Right ventricle myocardium inferior (tissue), 1 donor: ENCODE results near the gene POLR1C. TPM values are rescaled to one million over a fixed set of nuclear protein-coding genes. Genes with fewer than 3 reads are reported as not detected.
"Not testable (repeated sequence)": the region's sequence is repeated elsewhere in the genome, so short reads cannot be mapped to it uniquely, and the experiment has no call there.

Experiments used
- ATAC-seq: fragments of 200-7000 bp; cut with Tn5 transposase; one replicate; pipeline ENCODE4 v1.9.1; 2020; ENCODE audit warnings: mild to moderate bottlenecking, moderate library complexity
- DNase-seq: peaks from one replicate; pipeline ENCODE4 v3.0.0; 2021; ENCODE audit errors: missing footprints
- intact Hi-C: fragments of 100-400 bp; cut with DNase I; formaldehyde crosslinking; loops from one replicate; pipeline ENCODE4 v1.11.0; 2022
- total RNA-seq: library from RNA; stranded (reverse); fragmentation: NEBNext Ultra II Directional; extraction: Animal tissue kit (Norgen Biotek cat#: 25700); gene quantifications from one replicate; pipeline ENCODE4 v1.2.1, GENCODE V29; 2021
- donor health status: DM: no; HTN: yes; CAD: no; lungs with severe emphysema.

POLR1C gene
- total RNA-seq, 1 donor from 2014 or later, result 17.3 TPM

- intact Hi-C loops, ATAC-seq, DNase-seq: not testable (repeated sequence)
These were observed 22.5 kb downstream of the POLR1C start for GRCh38 chr6:43539409-43539808.

- intact Hi-C loops, result no loop called here
- ATAC-seq (no peak), DNase-seq (no peak)
These were observed 23.6 kb downstream of the POLR1C start for GRCh38 chr6:43540507-43540906.

- DNase-seq, result no peak
- intact Hi-C loops, result no loop called here
- no peak for ATAC-seq
These were observed 25.0 kb downstream of the POLR1C start for GRCh38 chr6:43541774-43542471.

GRCh38 chr6:43544461-43544860 is 27.6 kb downstream of the POLR1C start:
- ATAC-seq (no peak), DNase-seq (no peak)
- intact Hi-C loops, result no loop called here

GRCh38 chr6:43547222-43547621 is 30.3 kb downstream of the POLR1C start:
- ATAC-seq, result no peak
- DNase-seq, result no peak

GRCh38 chr6:43557620-43558019 is 40.7 kb downstream of the POLR1C start:
- intact Hi-C loops, result not testable (repeated sequence)

More at GRCh38 chr6:43547222-43547621, 30.3 kb downstream of the POLR1C start:
- intact Hi-C loops, result no loop called here

GRCh38 chr6:43559328-43559727 is 42.4 kb downstream of the POLR1C start:
- intact Hi-C loops, result no loop called here
- DNase-seq (no peak), ATAC-seq (no peak)

More at GRCh38 chr6:43557620-43558019, 40.7 kb downstream of the POLR1C start:
- not testable (repeated sequence) for ATAC-seq, DNase-seq

- no peak for ATAC-seq
- intact Hi-C loops, result no loop called here
- DNase-seq, result no peak
These were observed 54.1 kb downstream of the POLR1C start for GRCh38 chr6:43570876-43571441.

Other genes starting within 250 kb of the POLR1C start
- gene SLC22A7, start 218.8 kb upstream of the POLR1C start, total RNA-seq, result not detected
- 7.1 TPM for gene CRIP3, start 208.3 kb upstream of the POLR1C start, total RNA-seq
- 11.3 TPM for gene ZNF318, start 147.4 kb upstream of the POLR1C start, total RNA-seq
- gene ABCC10, start 89.5 kb upstream of the POLR1C start, total RNA-seq, result 14.8 TPM
- 1.9 TPM for gene DLK2, start 61.5 kb upstream of the POLR1C start, total RNA-seq
- 17.4 TPM for gene TJAP1, start 39.5 kb upstream of the POLR1C start, total RNA-seq
- 1.6 TPM for gene LRRC73, start 6.7 kb upstream of the POLR1C start, total RNA-seq
- 72.2 TPM for gene YIPF3, start 163 bp upstream of the POLR1C start, total RNA-seq
- 11.7 TPM for gene XPO5, start 58.9 kb downstream of the POLR1C start, total RNA-seq
- 5.9 TPM for gene POLH, start 59.1 kb downstream of the POLR1C start, total RNA-seq
- 23.9 TPM for gene GTPBP2, start 112.2 kb downstream of the POLR1C start, total RNA-seq
- 26.7 TPM for gene MAD2L1BP, start 118.8 kb downstream of the POLR1C start, total RNA-seq
- gene RSPH9, start 127.9 kb downstream of the POLR1C start, total RNA-seq, result 0.11 TPM
- 43.1 TPM for gene MRPS18A, start 170.7 kb downstream of the POLR1C start, total RNA-seq